Suprapubic skin (tissue), 4 donors: Measurements from ENCODE around the gene TAS2R30. TPM values are rescaled to one million over a fixed set of nuclear protein-coding genes. Genes with fewer than 3 reads are reported as not detected.

ENCODE experiments used
- DNase-seq, 2 donors: peaks; one replicate each; pipeline ENCODE4 v3.0.0-alpha.2; 2019; ENCODE audit warnings: low spot score in 2 of 2
- H3K27ac ChIP-seq: fragments of 200-600 bp; sonication (generic); one replicate; pipeline ENCODE4 v1.5.1; 2019
- H3K27me3 ChIP-seq: fragments of 200-600 bp; sonication (generic); one replicate; pipeline ENCODE4 v1.5.1; 2019
- H3K36me3 ChIP-seq: fragments of 200-600 bp; sonication (generic); one replicate; pipeline ENCODE4 v1.5.1; 2019
- H3K4me1 ChIP-seq: fragments of 200-600 bp; sonication (generic); one replicate; pipeline ENCODE4 v1.5.1; 2019
- H3K4me3 ChIP-seq: fragments of 200-600 bp; sonication (generic); one replicate; pipeline ENCODE4 v1.5.1; 2019; ENCODE audit warnings: mild to moderate bottlenecking
- H3K9me3 ChIP-seq: fragments of 200-600 bp; sonication (generic); one replicate; pipeline ENCODE4 v1.5.1; 2019
- CTCF ChIP-seq, 2 donors: fragments of 200-600 bp in 1 of 2; fragments of 450-650 bp in 1 of 2; sonication (generic) in 1 of 2; IDR thresholded peaks; one replicate each; pipeline ENCODE4 v1.5.1; 2016 to 2019; ENCODE audit warnings: antibody characterized with exemption in 2 of 2, mild to moderate bottlenecking in 1 of 2, moderate library complexity in 1 of 2
- EP300 ChIP-seq: sonication (generic); formaldehyde crosslinking; IDR thresholded peaks from one replicate; pipeline ENCODE4 v1.6.1; 2017; ENCODE audit warnings: antibody characterized with exemption
- POLR2A ChIP-seq, 2 donors: fragments of 450-650 bp; IDR thresholded peaks; one replicate each; pipeline ENCODE4 v1.6.1; 2017; ENCODE audit warnings: antibody characterized with exemption in 2 of 2, mild to moderate bottlenecking in 2 of 2, moderate library complexity in 2 of 2
- POLR2AphosphoS5 ChIP-seq, 3 donors: sonication (generic); formaldehyde crosslinking; IDR thresholded peaks; one replicate each; pipeline ENCODE4 v1.6.1; 2017; ENCODE audit warnings: antibody characterized with exemption in 3 of 3
- WGBS: methylation state at CpG from one replicate; pipeline ENCODE4 v1.1.5; 2018; 5-methylcytosine and 5-hydroxymethylcytosine counted together
- total RNA-seq, 4 donors: library from RNA; depleted of rRNA; stranded (reverse); fragments of >200 nt; gene quantifications; one replicate each; pipeline ENCODE4 v1.1.0, GENCODE V29; 2016

Gene TAS2R30
- 10 to 100 TPM in 1 of 4 donors, 1 to 10 TPM in 3; 1.6 to 11.3 (median 4.1) TPM for total RNA-seq

- no peak for TF ChIP-seq POLR2A (IDR thresholded peaks at IDR 0.05)
- no peak for TF ChIP-seq CTCF (IDR thresholded peaks at IDR 0.05)
- TF ChIP-seq POLR2AphosphoS5 (IDR thresholded peaks at IDR 0.05), result no peak
- no peak for TF ChIP-seq EP300
- no peaks in the 10 kb centered on the region for H3K9me3 ChIP-seq
- no peak within 1 kb of the TSS for H3K4me3 ChIP-seq
- no peak for DNase-seq
- WGBS, result 74% methylated on average over 3 of the region's 3 CpGs
- H3K27ac ChIP-seq, result no peak within 1 kb of the TSS
- H3K4me1 ChIP-seq, result no peaks in the 10 kb centered on the region
- H3K36me3 ChIP-seq, result no peaks in the 10 kb centered on the region
- H3K27me3 ChIP-seq, result no peaks in the 10 kb centered on the region
Measured at GRCh38 chr12:11134305-11134704, at the start of gene TAS2R30. Gene TAS2R30 (minus strand): TSS chr12:11134644. CDS start chr12:11134244, 400 bp downstream.

DNA sequence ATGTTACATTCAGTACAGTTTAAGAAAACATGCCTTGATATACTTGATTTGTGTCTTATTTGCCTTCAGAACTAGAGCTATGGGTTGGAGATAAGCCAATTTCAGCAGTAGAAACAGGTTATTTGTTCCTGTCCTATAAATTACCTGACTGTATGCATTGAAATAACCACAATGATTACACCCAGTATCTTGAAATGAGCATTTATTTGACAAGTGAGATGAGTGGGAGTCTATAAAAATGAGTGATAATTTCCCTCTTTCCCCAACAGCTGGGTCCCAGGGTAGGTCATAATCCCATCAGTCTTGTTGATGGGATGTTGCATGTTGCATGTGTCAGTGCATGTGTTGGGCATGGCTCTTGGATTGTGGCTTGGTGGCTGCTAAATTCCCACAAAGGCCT lies 48.6 kb upstream of the TAS2R30 start:
- Histone ChIP-seq H3K27ac (no peak overlapping the region), H3K4me3 (no peak overlapping the region), H3K27me3 (no peaks in the 10 kb centered on the region), H3K36me3 (no peaks in the 10 kb centered on the region), H3K9me3 (no peaks in the 10 kb centered on the region), H3K4me1 (no peaks in the 10 kb centered on the region)
- no peak for TF ChIP-seq POLR2AphosphoS5 (IDR thresholded peaks at IDR 0.05)
- no peak for TF ChIP-seq EP300
- no peak for TF ChIP-seq POLR2A (IDR thresholded peaks at IDR 0.05)
- TF ChIP-seq CTCF (IDR thresholded peaks at IDR 0.05), result no peak
- no peak for DNase-seq

DNA sequence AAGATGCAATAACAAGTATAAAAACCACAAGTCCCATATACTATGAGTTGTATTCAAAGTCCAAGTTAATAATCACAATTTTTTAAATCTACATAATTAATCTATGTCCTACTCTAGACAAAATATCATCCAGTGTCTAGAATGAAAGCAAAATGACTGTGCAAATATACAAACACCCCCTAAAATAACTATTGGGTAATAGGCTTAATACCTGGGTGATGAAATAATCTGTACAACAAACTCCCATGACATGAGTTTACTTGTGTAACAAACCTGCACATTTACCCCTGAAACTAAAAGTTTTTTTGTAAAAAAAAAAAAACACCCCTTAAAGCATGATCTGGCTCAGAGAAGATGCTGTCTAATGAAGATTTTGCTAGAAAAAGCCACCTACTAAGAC lies 48.1 kb upstream of the TAS2R30 start:
- Histone ChIP-seq H3K27ac (no peak overlapping the region), H3K4me3 (no peak overlapping the region), H3K36me3 (no peaks in the 10 kb centered on the region), H3K27me3 (no peaks in the 10 kb centered on the region), H3K4me1 (no peaks in the 10 kb centered on the region), H3K9me3 (no peaks in the 10 kb centered on the region)
- no peak for TF ChIP-seq CTCF (IDR thresholded peaks at IDR 0.05)
- TF ChIP-seq EP300, result no peak
- no peak for TF ChIP-seq POLR2AphosphoS5 (IDR thresholded peaks at IDR 0.05)
- no peak for TF ChIP-seq POLR2A (IDR thresholded peaks at IDR 0.05)
- DNase-seq, result no peak

- no peak for DNase-seq
- no peaks in the 10 kb centered on the region for H3K9me3 ChIP-seq
- 100% methylated on average over 1 of the region's 1 CpG for WGBS
- H3K4me3 ChIP-seq, result no peak overlapping the region
- TF ChIP-seq POLR2A (IDR thresholded peaks at IDR 0.05) (no peak), EP300 (no peak), CTCF (IDR thresholded peaks at IDR 0.05) (no peak), POLR2AphosphoS5 (IDR thresholded peaks at IDR 0.05) (no peak)
- H3K27me3 ChIP-seq, result no peaks in the 10 kb centered on the region
- no peaks in the 10 kb centered on the region for H3K4me1 ChIP-seq
- no peaks in the 10 kb centered on the region for H3K36me3 ChIP-seq
- H3K27ac ChIP-seq, result no peak overlapping the region
Measured at GRCh38 chr12:11178250-11178649, 43.8 kb upstream of the TAS2R30 start.

DNA sequence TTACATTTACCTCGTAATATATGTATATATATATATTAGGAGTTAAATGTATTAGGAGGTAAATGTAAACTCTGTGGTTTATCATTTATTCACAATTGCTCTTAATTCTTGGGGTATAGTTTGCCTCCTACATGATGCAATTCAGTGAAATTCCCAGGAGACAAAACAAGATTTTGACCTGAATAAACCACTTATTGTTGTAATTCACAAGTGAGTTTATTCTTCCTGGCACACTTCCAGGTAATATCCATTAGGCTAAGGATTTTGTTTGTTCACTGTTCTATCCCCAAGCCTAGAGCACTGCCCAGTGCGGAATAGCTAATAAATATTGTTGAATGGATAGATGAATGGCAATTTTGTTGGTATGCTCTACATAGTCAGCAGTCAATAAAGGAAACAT lies 39.6 kb upstream of the TAS2R30 start:
- no peaks in the 10 kb centered on the region for H3K36me3 ChIP-seq
- no peak for DNase-seq
- H3K27me3 ChIP-seq, result no peaks in the 10 kb centered on the region
- H3K4me1 ChIP-seq, result peaks cover 31% of the 10 kb centered on the region
- H3K27ac ChIP-seq, result no peak overlapping the region
- 89% methylated on average over 2 of the region's 2 CpGs for WGBS
- no peaks in the 10 kb centered on the region for H3K9me3 ChIP-seq
- no peak for TF ChIP-seq CTCF (IDR thresholded peaks at IDR 0.05)
- no peak for TF ChIP-seq EP300
- TF ChIP-seq POLR2AphosphoS5 (IDR thresholded peaks at IDR 0.05), result no peak
- TF ChIP-seq POLR2A (IDR thresholded peaks at IDR 0.05), result no peak
- no peak overlapping the region for H3K4me3 ChIP-seq
